ENCODE results near the gene PCDHB3. TPM values are rescaled to one million over a fixed set of nuclear protein-coding genes. Genes with fewer than 3 reads are reported as not detected.
"Not testable (repeated sequence)": the region's sequence is repeated elsewhere in the genome, so short reads cannot be mapped to it uniquely, and the experiment has no call there.

Gene PCDHB3
- polyA plus RNA-seq, 1 donor (not counting 4 experiments of a cell fraction or from before 2014, with no cell fraction given) = 0.05 TPM

- no peaks in the 10 kb centered on the region for H3K36me3 ChIP-seq (ENCODE audit: control insufficient read depth in 2 of 2, extremely low read depth in 1 of 2, insufficient read depth in 2 of 2, low read length in 2 of 2)
- no peak overlapping the region for H3K4me3 ChIP-seq (ENCODE audit: control insufficient read depth in 2 of 3, extremely low read depth in 1 of 3, insufficient read depth in 2 of 3, low read depth in 1 of 3, low read length in 3 of 3)
- TF ChIP-seq CTCF (optimal IDR thresholded peaks at IDR 0.05 in 1 of 3, IDR thresholded peaks at IDR 0.05 in 1 of 3, conservative IDR thresholded peaks at IDR 0.05 in 1 of 3; ENCODE audit: extremely low read depth in 1 of 3, insufficient read depth in 2 of 3, low read length in 3 of 3) (no peak), EZH2 (IDR thresholded peaks at IDR 0.05; ENCODE audit: low read length) (no peak)
- DNase-seq (ENCODE audit: low read depth, low spot score) (no peak), FAIRE-seq (no peak)
- H3K9me3 ChIP-seq (ENCODE audit: control insufficient read depth, low read depth, low read length) = no peaks in the 10 kb centered on the region
- dilution Hi-C loops (cut with MboI; ENCODE audit: extremely low pct_ligation_motif_present, low sequenced_read_pairs) = no loop called here
- no peak overlapping the region for H3K4me2 ChIP-seq (ENCODE audit: control insufficient read depth, extremely low read depth, insufficient read depth, low read depth, low read length)
- no peak overlapping the region for H3K27ac ChIP-seq (ENCODE audit: control insufficient read depth, insufficient read depth, low read length)
- no peaks in the 10 kb centered on the region for H3K4me1 ChIP-seq (ENCODE audit: control insufficient read depth, extremely low read depth, insufficient read depth, low read length)
- H3K9ac ChIP-seq (ENCODE audit: control insufficient read depth, extremely low read depth, insufficient read depth, low read length) = no peak overlapping the region
- H3K27me3 ChIP-seq (ENCODE audit: control insufficient read depth, extremely low read depth, insufficient read depth, low read length) = no peaks in the 10 kb centered on the region
- H4K20me1 ChIP-seq (ENCODE audit: control insufficient read depth, extremely low read depth, insufficient read depth, low read length) = no peaks in the 10 kb centered on the region
- H2AFZ ChIP-seq (ENCODE audit: control insufficient read depth, low read length) = no peak overlapping the region
- no peaks in the 10 kb centered on the region for H3K79me2 ChIP-seq (ENCODE audit: control insufficient read depth, insufficient read depth, low read length)
- H3K9me1 ChIP-seq (ENCODE audit: control insufficient read depth, extremely low read depth, insufficient read depth, low read length) = no peaks in the 10 kb centered on the region
Observed at GRCh38 chr5:141135718-141136266, 35.5 kb downstream of the PCDHB3 start.

GRCh38 chr5:141137346-141137745, 37.1 kb downstream of the PCDHB3 start:
- H3K9me3 ChIP-seq (ENCODE audit: control insufficient read depth, low read depth, low read length); H3K9ac ChIP-seq (ENCODE audit: control insufficient read depth, extremely low read depth, insufficient read depth, low read length); dilution Hi-C loops (cut with MboI; ENCODE audit: extremely low pct_ligation_motif_present, low sequenced_read_pairs): not testable (repeated sequence)

GRCh38 chr5:141149812-141150211, 49.5 kb downstream of the PCDHB3 start, which contains the start of gene PCDHB6:
TSS of gene PCDHB6 (plus strand) at chr5:141150057. CDS start at chr5:141150258, 201 bp downstream.
- Histone ChIP-seq H3K4me3 (ENCODE audit: control insufficient read depth in 2 of 3, extremely low read depth in 1 of 3, insufficient read depth in 2 of 3, low read depth in 1 of 3, low read length in 3 of 3) (no peak within 1 kb of the TSS), H3K9me1 (ENCODE audit: control insufficient read depth, extremely low read depth, insufficient read depth, low read length) (no peaks in the 10 kb centered on the region), H3K4me2 (ENCODE audit: control insufficient read depth, extremely low read depth, insufficient read depth, low read depth, low read length) (no peak within 1 kb of the TSS)

More at GRCh38 chr5:141137346-141137745, 37.1 kb downstream of the PCDHB3 start:
- not testable (repeated sequence) for H3K27ac ChIP-seq (ENCODE audit: control insufficient read depth, insufficient read depth, low read length); H4K20me1 ChIP-seq (ENCODE audit: control insufficient read depth, extremely low read depth, insufficient read depth, low read length); H3K79me2 ChIP-seq (ENCODE audit: control insufficient read depth, insufficient read depth, low read length); H3K4me2 ChIP-seq (ENCODE audit: control insufficient read depth, extremely low read depth, insufficient read depth, low read depth, low read length); FAIRE-seq; H2AFZ ChIP-seq (ENCODE audit: control insufficient read depth, low read length); H3K4me3 ChIP-seq (ENCODE audit: control insufficient read depth in 2 of 3, extremely low read depth in 1 of 3, insufficient read depth in 2 of 3, low read depth in 1 of 3, low read length in 3 of 3); H3K36me3 ChIP-seq (ENCODE audit: control insufficient read depth in 2 of 2, extremely low read depth in 1 of 2, insufficient read depth in 2 of 2, low read length in 2 of 2); H3K4me1 ChIP-seq (ENCODE audit: control insufficient read depth, extremely low read depth, insufficient read depth, low read length); H3K9me1 ChIP-seq (ENCODE audit: control insufficient read depth, extremely low read depth, insufficient read depth, low read length); DNase-seq (ENCODE audit: low read depth, low spot score); H3K27me3 ChIP-seq (ENCODE audit: control insufficient read depth, extremely low read depth, insufficient read depth, low read length)

More at GRCh38 chr5:141149812-141150211, 49.5 kb downstream of the PCDHB3 start, which contains the start of gene PCDHB6:
- H3K4me1 ChIP-seq (ENCODE audit: control insufficient read depth, extremely low read depth, insufficient read depth, low read length) = no peaks in the 10 kb centered on the region
- no peak for DNase-seq (ENCODE audit: low read depth, low spot score)
- H3K9me3 ChIP-seq (ENCODE audit: control insufficient read depth, low read depth, low read length) = no peaks in the 10 kb centered on the region
- no peak within 1 kb of the TSS for H3K27ac ChIP-seq (ENCODE audit: control insufficient read depth, insufficient read depth, low read length)
- dilution Hi-C loops (cut with MboI; ENCODE audit: extremely low pct_ligation_motif_present, low sequenced_read_pairs) = no loop called here
- no peak for FAIRE-seq
- H3K9ac ChIP-seq (ENCODE audit: control insufficient read depth, extremely low read depth, insufficient read depth, low read length) = no peak within 1 kb of the TSS
- H3K79me2 ChIP-seq (ENCODE audit: control insufficient read depth, insufficient read depth, low read length) = no peaks in the 10 kb centered on the region
- no peak within 1 kb of the TSS for H2AFZ ChIP-seq (ENCODE audit: control insufficient read depth, low read length)
- H4K20me1 ChIP-seq (ENCODE audit: control insufficient read depth, extremely low read depth, insufficient read depth, low read length) = no peaks in the 10 kb centered on the region
- no peaks in the 10 kb centered on the region for H3K27me3 ChIP-seq (ENCODE audit: control insufficient read depth, extremely low read depth, insufficient read depth, low read length)
- no peaks in the 10 kb centered on the region for H3K36me3 ChIP-seq (ENCODE audit: control insufficient read depth in 2 of 2, extremely low read depth in 1 of 2, insufficient read depth in 2 of 2, low read length in 2 of 2)
- TF ChIP-seq EZH2 (IDR thresholded peaks at IDR 0.05; ENCODE audit: low read length) (no peak), CTCF (optimal IDR thresholded peaks at IDR 0.05 in 1 of 3, IDR thresholded peaks at IDR 0.05 in 1 of 3, conservative IDR thresholded peaks at IDR 0.05 in 1 of 3; ENCODE audit: extremely low read depth in 1 of 3, insufficient read depth in 2 of 3, low read length in 3 of 3) (no peak)
